ENCODE measurements around the gene TAC3.
"Not testable (repeated sequence)": the region's sequence is repeated elsewhere in the genome, so short reads cannot be mapped to it uniquely, and the experiment has no call there.

TAC3 gene

GRCh38 chr12:56980268-56980667, 36.1 kb downstream of the TAC3 start:
- no peak for DNase-seq

DNA sequence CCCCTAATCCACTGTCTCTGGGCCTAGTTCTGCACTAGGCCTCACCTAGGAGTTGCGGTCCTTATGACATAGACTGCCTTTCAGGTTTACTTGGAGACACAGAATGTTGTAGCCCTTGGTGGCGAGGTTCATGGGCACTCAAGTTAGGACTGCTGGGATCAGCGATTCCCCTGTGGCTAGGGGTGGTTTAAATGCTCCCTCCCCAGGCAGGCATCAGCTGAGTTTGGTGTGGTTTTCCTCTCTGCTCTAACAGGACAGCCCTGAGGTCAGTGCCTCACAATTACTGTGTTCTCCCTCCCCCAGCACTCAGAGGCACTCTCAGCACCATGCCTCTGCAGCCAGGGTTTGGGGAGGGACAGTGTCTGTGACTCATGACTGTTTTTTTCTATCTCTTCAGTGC, 36.7 kb downstream of the TAC3 start:
- DNase-seq, result no peak

DNA sequence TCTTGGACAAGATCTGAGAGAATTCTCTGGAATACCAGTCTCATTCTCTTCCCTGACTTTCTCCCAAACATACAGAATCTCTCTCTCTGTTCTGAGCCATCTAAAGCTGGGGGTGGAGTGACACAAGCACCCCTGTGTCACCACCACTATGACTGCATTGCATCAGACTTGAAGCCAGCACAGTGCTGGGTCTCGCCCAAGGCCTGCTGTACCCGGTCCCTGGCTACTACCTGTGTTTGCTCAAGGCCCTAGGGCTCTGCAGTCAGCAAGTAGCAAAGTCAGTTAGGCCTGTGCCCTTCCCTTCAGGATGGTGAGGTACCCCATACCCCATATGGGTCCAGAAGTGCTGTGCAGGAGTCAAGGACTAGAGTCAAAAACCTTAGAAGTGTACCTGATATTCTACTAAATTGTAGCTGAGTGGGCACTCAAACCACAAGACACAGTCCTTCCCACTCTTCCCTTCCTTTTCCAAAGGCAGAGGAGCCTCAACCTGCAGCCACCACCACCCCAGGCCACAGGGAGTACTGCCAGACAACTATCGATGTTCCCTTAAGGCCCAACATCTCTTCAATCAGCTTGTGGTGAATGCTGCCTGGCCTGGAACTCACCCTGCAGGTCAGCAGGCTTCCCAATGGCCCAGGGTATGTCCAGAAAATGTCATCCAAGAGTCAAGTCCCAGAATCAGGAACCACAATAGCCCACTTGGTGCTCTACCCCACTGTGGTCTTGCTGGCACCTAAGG, 37.8 kb downstream of the TAC3 start:
- DNase-seq, result no peak

GRCh38 chr12:56977361-56977760, 39.0 kb downstream of the TAC3 start:
- DNase-seq, result not testable (repeated sequence)

- not testable (repeated sequence) for DNase-seq
Observed at GRCh38 chr12:56974224-56974623, 42.1 kb downstream of the TAC3 start.

DNA sequence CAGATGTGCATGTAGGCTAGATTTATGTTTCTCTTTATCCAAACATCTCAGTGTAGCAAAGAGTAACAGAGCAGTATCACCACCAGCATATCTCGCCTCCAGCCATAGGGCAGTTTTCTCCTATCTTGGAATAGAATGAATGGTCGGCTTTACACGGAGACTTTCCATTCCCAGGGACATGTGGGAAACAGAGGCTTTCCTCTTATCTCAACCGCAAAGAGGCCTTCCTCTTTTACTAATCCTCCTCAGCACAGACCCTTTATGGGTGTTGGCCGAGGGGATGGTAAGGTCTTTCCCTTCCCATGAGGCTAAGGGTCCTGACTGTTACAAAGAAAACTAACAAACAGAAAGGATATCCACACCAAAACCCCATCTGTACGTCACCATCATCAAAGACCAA, 47.4 kb downstream of the TAC3 start:
- not testable (repeated sequence) for DNase-seq

- DNase-seq, result not testable (repeated sequence)
Observed at GRCh38 chr12:56965997-56966642, 50.2 kb downstream of the TAC3 start.

DNA sequence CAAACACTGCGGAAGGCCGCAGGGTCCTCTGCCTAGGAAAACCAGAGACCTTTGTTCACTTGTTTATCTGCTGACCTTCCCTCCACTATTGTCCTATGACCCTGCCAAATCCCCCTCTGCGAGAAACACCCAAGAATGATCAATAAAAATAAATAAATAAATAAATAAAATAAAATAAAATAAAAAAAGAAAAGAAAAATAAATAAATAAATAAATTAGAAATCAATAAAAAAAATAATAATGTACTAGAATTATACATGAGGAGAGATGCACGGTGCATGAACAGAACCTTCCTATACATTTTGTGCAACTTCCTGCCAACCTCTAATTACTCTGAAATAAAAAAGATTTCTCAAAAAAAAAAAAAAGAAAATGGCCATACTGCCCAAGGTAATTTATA, 51.2 kb downstream of the TAC3 start:
- not testable (repeated sequence) for DNase-seq

- not testable (repeated sequence) for DNase-seq
Observed at GRCh38 chr12:56963557-56963956, 52.8 kb downstream of the TAC3 start.

DNA sequence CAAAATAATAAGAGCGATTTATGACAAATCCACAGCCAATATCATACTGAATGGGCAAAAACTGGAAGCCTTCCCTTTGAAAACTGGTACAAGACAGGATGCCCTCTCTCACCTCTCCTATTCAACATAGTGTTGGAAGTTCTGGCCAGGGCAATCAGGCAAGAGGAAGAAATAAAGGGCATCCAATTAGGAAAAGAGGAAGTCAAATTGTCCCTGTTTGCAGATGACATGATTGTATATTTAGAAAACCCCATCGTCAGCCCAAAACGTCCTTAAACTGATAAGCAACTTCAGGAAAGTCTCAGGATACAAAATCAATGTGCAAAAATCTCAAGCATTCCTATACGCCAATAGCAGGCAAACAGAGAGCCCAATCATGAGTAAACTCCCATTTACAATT, 54.1 kb downstream of the TAC3 start:
- DNase-seq, result not testable (repeated sequence)

Data from kidney glomerular epithelial cell (primary cell).